Thyroid gland (tissue), 4 donors: ENCODE measurements around the gene ACACB. TPM values are rescaled to one million over a fixed set of nuclear protein-coding genes. Genes with fewer than 3 reads are reported as not detected.

Experiments
- DNase-seq, 2 donors: peaks; one replicate each; pipeline ENCODE4 v3.0.0-alpha.2; 2019
- H3K27ac ChIP-seq, 3 donors: fragments of 200-600 bp; sonication (generic); 1 replicate in 2 of 3; 2 replicates in 1 of 3; pipeline ENCODE4 v1.5.1; 2016 to 2019; ENCODE audit warnings: mild to moderate bottlenecking in 1 of 3, moderate library complexity in 1 of 3
- H3K27me3 ChIP-seq: fragments of 200-600 bp; sonication (generic); one replicate; pipeline ENCODE4 v1.5.1; 2019
- H3K36me3 ChIP-seq, 2 donors: fragments of 200-600 bp; sonication (generic); one replicate each; pipeline ENCODE4 v1.5.1; 2016 to 2019
- H3K4me1 ChIP-seq, 2 donors: fragments of 200-600 bp; sonication (generic); one replicate each; pipeline ENCODE4 v1.5.1; 2017 to 2019
- H3K4me3 ChIP-seq, 3 donors: fragments of 200-600 bp; sonication (generic); replicated peaks in 1 of 3; 1 replicate in 2 of 3; 2 replicates in 1 of 3; pipeline ENCODE4 v1.5.1; 2016; ENCODE audit warnings: mild to moderate bottlenecking in 1 of 3
- H3K9me3 ChIP-seq: fragments of 200-600 bp; sonication (generic); one replicate; pipeline ENCODE4 v1.5.1; 2017
- POLR2A ChIP-seq, 2 donors: fragments of 450-650 bp; IDR thresholded peaks; one replicate each; pipeline ENCODE4 v1.6.1; 2017; ENCODE audit warnings: antibody characterized with exemption in 2 of 2, mild to moderate bottlenecking in 2 of 2, moderate library complexity in 1 of 2
- WGBS, 2 donors: methylation state at CpG; one replicate each; pipeline ENCODE4 v1.1.5; 2017; 5-methylcytosine and 5-hydroxymethylcytosine counted together
- intact Hi-C: fragments of 100-400 bp; cut with DNase I; formaldehyde crosslinking; loops from one replicate; pipeline ENCODE4 v1.15.1; 2023
- total RNA-seq, 4 donors: library from RNA; depleted of rRNA; stranded (reverse); fragments of >200 nt; gene quantifications; one replicate each; pipeline ENCODE4 v1.2.3, GENCODE V29; 2016
- TF ChIP-seq, protein P1 (sequence below), 6 experiments: fragments of 200-600 bp in 3 of 6; fragments of 450-650 bp in 3 of 6; sonication (generic) in 3 of 6; IDR thresholded peaks; one replicate each; pipeline ENCODE4 v1.5.1; 2016 to 2019; ENCODE audit warnings: antibody characterized with exemption in 6 of 6, mild to moderate bottlenecking in 2 of 6, inconsistent platforms in 1 of 6, moderate library complexity in 1 of 6

ACACB gene
- total RNA-seq, 4 donors from 2014 or later, result 115 to 178 (median 140) TPM

GRCh38 chr12:109277899-109278762, 161.7 kb downstream of the ACACB start:
- no peaks in the 10 kb centered on the region for H3K27me3 ChIP-seq
- intact Hi-C loops, result no loop called here
- TF ChIP-seq, protein P1, sequence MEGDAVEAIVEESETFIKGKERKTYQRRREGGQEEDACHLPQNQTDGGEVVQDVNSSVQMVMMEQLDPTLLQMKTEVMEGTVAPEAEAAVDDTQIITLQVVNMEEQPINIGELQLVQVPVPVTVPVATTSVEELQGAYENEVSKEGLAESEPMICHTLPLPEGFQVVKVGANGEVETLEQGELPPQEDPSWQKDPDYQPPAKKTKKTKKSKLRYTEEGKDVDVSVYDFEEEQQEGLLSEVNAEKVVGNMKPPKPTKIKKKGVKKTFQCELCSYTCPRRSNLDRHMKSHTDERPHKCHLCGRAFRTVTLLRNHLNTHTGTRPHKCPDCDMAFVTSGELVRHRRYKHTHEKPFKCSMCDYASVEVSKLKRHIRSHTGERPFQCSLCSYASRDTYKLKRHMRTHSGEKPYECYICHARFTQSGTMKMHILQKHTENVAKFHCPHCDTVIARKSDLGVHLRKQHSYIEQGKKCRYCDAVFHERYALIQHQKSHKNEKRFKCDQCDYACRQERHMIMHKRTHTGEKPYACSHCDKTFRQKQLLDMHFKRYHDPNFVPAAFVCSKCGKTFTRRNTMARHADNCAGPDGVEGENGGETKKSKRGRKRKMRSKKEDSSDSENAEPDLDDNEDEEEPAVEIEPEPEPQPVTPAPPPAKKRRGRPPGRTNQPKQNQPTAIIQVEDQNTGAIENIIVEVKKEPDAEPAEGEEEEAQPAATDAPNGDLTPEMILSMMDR (IDR thresholded peaks at IDR 0.05), result no peak
- no peak for TF ChIP-seq POLR2A (IDR thresholded peaks at IDR 0.05)
- no peak for DNase-seq
- no peaks in the 10 kb centered on the region for H3K36me3 ChIP-seq
- no peaks in the 10 kb centered on the region for H3K4me1 ChIP-seq
- no peak overlapping the region for H3K27ac ChIP-seq
- H3K4me3 ChIP-seq, result no peak overlapping the region
- H3K9me3 ChIP-seq, result no peaks in the 10 kb centered on the region
- 57 to 59% methylated on average over 15 of the region's 15 CpGs for WGBS, 2 donors

GRCh38 chr12:109278912-109279311, 162.5 kb downstream of the ACACB start:
- Histone ChIP-seq H3K27me3 (no peaks in the 10 kb centered on the region), H3K4me3 (no peak overlapping the region), H3K4me1 (no peaks in the 10 kb centered on the region), H3K36me3 (no peaks in the 10 kb centered on the region), H3K27ac (no peak overlapping the region), H3K9me3 (no peaks in the 10 kb centered on the region)
- DNase-seq, result no peak
- TF ChIP-seq POLR2A (IDR thresholded peaks at IDR 0.05), result no peak
- TF ChIP-seq, protein P1 (IDR thresholded peaks at IDR 0.05), result no peak
- WGBS, 2 donors, result 90 to 91% methylated on average over 10 of the region's 10 CpGs
- intact Hi-C loops, result no loop called here

GRCh38 chr12:109279525-109279924, 163.1 kb downstream of the ACACB start:
- DNase-seq, result no peak
- Histone ChIP-seq H3K27ac (no peak overlapping the region), H3K27me3 (no peaks in the 10 kb centered on the region), H3K4me1 (no peaks in the 10 kb centered on the region), H3K36me3 (no peaks in the 10 kb centered on the region), H3K9me3 (no peaks in the 10 kb centered on the region), H3K4me3 (no peak overlapping the region)
- TF ChIP-seq POLR2A (IDR thresholded peaks at IDR 0.05), result no peak
- TF ChIP-seq, protein P1 (IDR thresholded peaks at IDR 0.05), result no peak
- intact Hi-C loops, result no loop called here
- 91 to 100% methylated on average over 6 to 7 of the region's 13 CpGs for WGBS, 2 donors

GRCh38 chr12:109281452-109281851, 165.1 kb downstream of the ACACB start:
- intact Hi-C loops, result no loop called here
- H3K4me1 ChIP-seq, result no peaks in the 10 kb centered on the region
- no peak for DNase-seq
- no peak overlapping the region for H3K4me3 ChIP-seq
- H3K27me3 ChIP-seq, result no peaks in the 10 kb centered on the region
- H3K27ac ChIP-seq, result no peak overlapping the region
- TF ChIP-seq POLR2A (IDR thresholded peaks at IDR 0.05), result no peak
- TF ChIP-seq, protein P1 (IDR thresholded peaks at IDR 0.05), result no peak
- no peaks in the 10 kb centered on the region for H3K36me3 ChIP-seq
- WGBS, 2 donors, result 79 to 92% methylated on average over 16 of the region's 17 CpGs
- H3K9me3 ChIP-seq, result no peaks in the 10 kb centered on the region

DNA sequence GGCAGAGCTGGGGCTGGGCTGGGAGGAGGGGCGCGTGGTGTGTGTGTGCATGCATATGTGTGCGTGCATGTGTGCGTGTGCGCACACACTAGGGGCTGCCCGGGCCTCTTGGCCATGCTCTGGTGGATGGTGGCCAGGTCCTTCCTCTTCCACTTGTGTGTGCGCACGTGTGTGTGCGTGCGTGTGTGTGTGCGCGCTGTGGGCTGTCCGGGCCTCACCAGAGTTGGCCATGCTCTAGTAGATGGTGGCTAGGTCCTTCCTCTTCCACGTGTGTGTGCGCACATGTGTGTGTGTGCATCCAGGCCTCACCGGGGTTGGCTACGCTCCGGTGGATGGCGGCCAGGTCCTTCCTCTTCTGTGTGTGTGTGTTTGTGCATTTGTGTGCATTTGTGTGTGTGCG, 168.0 kb downstream of the ACACB start:
- no peaks in the 10 kb centered on the region for H3K36me3 ChIP-seq
- TF ChIP-seq, protein P1 (IDR thresholded peaks at IDR 0.05), result no peak
- TF ChIP-seq POLR2A (IDR thresholded peaks at IDR 0.05), result no peak
- intact Hi-C loops, result no loop called here
- no peak overlapping the region for H3K4me3 ChIP-seq
- WGBS, 2 donors, result 88 to 90% methylated on average over 17 to 19 of the region's 20 CpGs
- H3K9me3 ChIP-seq, result no peaks in the 10 kb centered on the region
- no peaks in the 10 kb centered on the region for H3K27me3 ChIP-seq
- no peaks in the 10 kb centered on the region for H3K4me1 ChIP-seq
- no peak for DNase-seq
- no peak overlapping the region for H3K27ac ChIP-seq
